ENCODE data around the gene STXBP5.

STXBP5 gene

GRCh38 chr6:147434516-147434915 lies 230.3 kb downstream of the STXBP5 start:
- no peak overlapping the region for H3K4me3 ChIP-seq (ENCODE audit: low read depth, low read length)
- no peak for DNase-seq (ENCODE audit: low read depth)
- TF ChIP-seq MYC (IDR thresholded peaks at IDR 0.05; ENCODE audit: low read depth, low read length) = no peak
- TF ChIP-seq MAX (IDR thresholded peaks at IDR 0.05; ENCODE audit: low read depth, low read length) = no peak
- no peak for TF ChIP-seq POLR2A (IDR thresholded peaks at IDR 0.05; ENCODE audit: extremely low read depth, insufficient read length)

- no peak for DNase-seq (ENCODE audit: low read depth)
- no peak overlapping the region for H3K4me3 ChIP-seq (ENCODE audit: low read depth, low read length)
- TF ChIP-seq POLR2A (IDR thresholded peaks at IDR 0.05; ENCODE audit: extremely low read depth, insufficient read length) (no peak), MYC (IDR thresholded peaks at IDR 0.05; ENCODE audit: low read depth, low read length) (no peak), MAX (IDR thresholded peaks at IDR 0.05; ENCODE audit: low read depth, low read length) (no peak), CTCF (IDR thresholded peaks at IDR 0.05; ENCODE audit: low read depth, low read length) (no peak)
These were observed 233.4 kb downstream of the STXBP5 start for GRCh38 chr6:147437615-147438014.

- TF ChIP-seq MAX (IDR thresholded peaks at IDR 0.05; ENCODE audit: low read depth, low read length) = no peak
- no peak for TF ChIP-seq MYC (IDR thresholded peaks at IDR 0.05; ENCODE audit: low read depth, low read length)
- TF ChIP-seq POLR2A (IDR thresholded peaks at IDR 0.05; ENCODE audit: extremely low read depth, insufficient read length) = no peak
- no peak for TF ChIP-seq CTCF (IDR thresholded peaks at IDR 0.05; ENCODE audit: low read depth, low read length)
- no peak for DNase-seq (ENCODE audit: low read depth)
- H3K4me3 ChIP-seq (ENCODE audit: low read depth, low read length) = no peak overlapping the region
These were observed 234.7 kb downstream of the STXBP5 start for GRCh38 chr6:147438758-147439528.
